NT2/D1 (cell line): ENCODE data around the gene EIF4G1.

Source experiments
- DNase-seq: peaks from one replicate; pipeline ENCODE4 v3.0.0-alpha.2; 2011; ENCODE audit warnings: low read depth, low spot score
- H3K27me3 ChIP-seq: 2 replicates; pipeline ENCODE4 v1.6.0; 2011; ENCODE audit warnings: mild to moderate bottlenecking; ENCODE audit not compliant: insufficient read length, insufficient read depth
- H3K36me3 ChIP-seq: 2 replicates; pipeline ENCODE4 v1.6.1; 2011; ENCODE audit warnings: mild to moderate bottlenecking, low read length, mixed read lengths; ENCODE audit not compliant: insufficient read depth, insufficient read length
- H3K4me1 ChIP-seq: 2 replicates; pipeline ENCODE4 v1.5.1; 2011; ENCODE audit not compliant: insufficient read depth, insufficient read length
- H3K4me3 ChIP-seq: 2 replicates; pipeline ENCODE4 v1.5.1; 2011; ENCODE audit warnings: low read depth; ENCODE audit not compliant: insufficient read length
- H3K9ac ChIP-seq: 2 replicates; pipeline ENCODE4 v1.6.0; 2011; ENCODE audit warnings: low read depth; ENCODE audit not compliant: insufficient read length
- H3K9me3 ChIP-seq: 2 replicates; pipeline ENCODE4 v1.5.1; 2011; ENCODE audit warnings: mild to moderate bottlenecking, low read length; ENCODE audit not compliant: insufficient read depth
- SUZ12 ChIP-seq: IDR thresholded peaks from 2 replicates; pipeline ENCODE4 v1.6.1; 2011; ENCODE audit not compliant: insufficient read length, insufficient read depth; ENCODE audit errors: extremely low read depth
- YY1 ChIP-seq: IDR thresholded peaks from 2 replicates; pipeline ENCODE4 v1.6.1; 2011; ENCODE audit not compliant: insufficient read length, insufficient read depth
- ZNF274 ChIP-seq: IDR thresholded peaks from 2 replicates; pipeline ENCODE4 v1.6.1; 2011; ENCODE audit warnings: mild to moderate bottlenecking, low read depth, low read length

Gene EIF4G1

DNA sequence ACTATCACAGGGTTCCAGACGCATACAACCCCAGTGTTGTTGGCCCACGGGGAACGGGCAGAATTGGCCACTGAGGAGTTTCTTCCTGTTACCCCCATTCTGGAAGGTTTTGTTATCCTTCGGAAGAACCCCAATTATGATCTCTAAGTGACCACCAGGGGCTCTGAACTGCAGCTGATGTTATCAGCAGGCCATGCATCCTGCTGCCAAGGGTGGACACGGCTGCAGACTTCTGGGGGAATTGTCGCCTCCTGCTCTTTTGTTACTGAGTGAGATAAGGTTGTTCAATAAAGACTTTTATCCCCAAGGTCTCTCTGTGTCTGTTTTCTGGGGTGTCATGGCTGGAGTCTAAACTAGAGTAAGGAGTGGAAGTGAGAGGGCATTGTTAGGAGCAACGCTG lies 5.7 kb upstream of the EIF4G1 start:
- DNase-seq = no peak

GRCh38 chr3:184311633-184312032 lies 2.8 kb upstream of the EIF4G1 start:
- peaks cover 51% of the 10 kb centered on the region for H3K36me3 ChIP-seq
- no peak overlapping the region for H3K4me3 ChIP-seq
- TF ChIP-seq SUZ12 = no peak
- no peak for TF ChIP-seq ZNF274
- no peaks in the 10 kb centered on the region for H3K27me3 ChIP-seq
- no peak overlapping the region for H3K9ac ChIP-seq
- no peak for DNase-seq
- peaks cover 6% of the 10 kb centered on the region for H3K4me1 ChIP-seq
- no peaks in the 10 kb centered on the region for H3K9me3 ChIP-seq

More for the DNA sequence above, 5.7 kb upstream of the EIF4G1 start:
- H3K36me3 ChIP-seq = peaks cover 63% of the 10 kb centered on the region
- no peaks in the 10 kb centered on the region for H3K9me3 ChIP-seq
- no peaks in the 10 kb centered on the region for H3K4me1 ChIP-seq
- no peak overlapping the region for H3K9ac ChIP-seq
- H3K27me3 ChIP-seq = no peaks in the 10 kb centered on the region
- no peak for TF ChIP-seq ZNF274
- no peak for TF ChIP-seq YY1
- no peak for TF ChIP-seq SUZ12
- no peak overlapping the region for H3K4me3 ChIP-seq

DNA sequence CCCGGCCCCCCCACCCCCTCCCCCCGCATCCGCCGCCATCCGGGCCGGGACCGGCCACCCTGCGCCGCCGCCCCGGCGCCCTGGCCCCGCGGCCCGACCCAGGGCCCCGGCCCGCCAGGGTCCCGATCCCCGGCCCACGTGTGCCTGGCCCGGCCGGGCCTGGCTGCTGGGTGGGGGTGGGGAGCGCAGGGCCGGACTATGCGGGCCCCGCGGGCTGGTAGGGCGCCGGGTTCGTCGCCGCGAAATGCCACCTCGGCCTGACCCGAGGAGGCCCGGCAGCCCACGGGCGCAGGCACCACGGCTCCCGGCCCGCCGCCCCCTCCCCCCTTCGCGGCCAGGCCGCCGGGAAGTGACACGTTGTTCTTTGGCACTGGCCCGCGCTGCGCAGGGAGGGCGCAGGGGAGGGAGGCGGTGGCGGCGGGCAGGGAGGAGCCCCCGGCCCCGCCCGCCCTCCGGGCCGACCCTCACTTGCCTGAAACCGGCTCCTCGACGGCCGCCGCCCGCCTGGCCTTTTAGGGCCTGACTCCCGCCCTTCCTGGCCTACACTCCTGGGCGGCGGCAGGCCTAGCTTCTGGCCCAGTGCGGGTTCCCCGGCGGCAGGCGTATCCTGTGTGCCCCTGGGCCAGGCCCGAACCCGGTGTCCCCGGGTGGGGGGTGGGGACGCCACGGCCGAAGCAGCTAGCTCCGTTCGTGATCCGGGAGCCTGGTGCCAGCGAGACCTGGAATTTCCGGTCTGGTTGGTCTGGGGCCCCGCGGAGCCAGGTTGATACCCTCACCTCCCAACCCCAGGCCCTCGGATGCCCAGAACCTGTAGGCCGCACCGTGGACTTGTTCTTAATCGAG lies 515 bp downstream of the EIF4G1 start:
- Histone ChIP-seq H3K36me3 (peaks cover 53% of the 10 kb centered on the region), H3K4me3 (peak overlapping the region; percentile 93), H3K4me1 (peaks cover 21% of the 10 kb centered on the region), H3K27me3 (no peaks in the 10 kb centered on the region), H3K9ac (peak overlapping the region; percentile 97), H3K9me3 (no peaks in the 10 kb centered on the region)
- TF ChIP-seq YY1 (no peak), SUZ12 (no peak), ZNF274 (no peak)
- DNase-seq = no peak

DNA sequence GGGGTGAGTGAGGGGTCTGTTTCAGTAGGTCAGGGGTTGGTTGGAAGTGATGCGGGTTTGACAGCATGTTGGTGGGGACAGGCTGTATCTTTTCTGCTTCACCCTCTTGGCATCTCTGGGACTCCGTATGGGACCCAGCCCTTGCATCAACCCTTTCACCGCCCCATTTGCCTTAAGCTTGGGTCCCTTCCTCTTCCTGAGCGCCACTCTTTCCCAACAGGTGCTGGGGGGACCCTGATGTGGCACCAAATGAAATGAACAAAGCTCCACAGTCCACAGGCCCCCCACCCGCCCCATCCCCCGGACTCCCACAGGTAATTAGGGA lies 1.1 kb downstream of the EIF4G1 start:
- H3K9me3 ChIP-seq = no peaks in the 10 kb centered on the region
- H3K27me3 ChIP-seq = no peaks in the 10 kb centered on the region
- TF ChIP-seq YY1 (no peak), ZNF274 (no peak), SUZ12 (no peak)
- H3K36me3 ChIP-seq = peaks cover 54% of the 10 kb centered on the region
- DNase-seq = no peak
- peaks cover 21% of the 10 kb centered on the region for H3K4me1 ChIP-seq
- peak overlapping the region; percentile 93 for H3K4me3 ChIP-seq
- peak overlapping the region; percentile 97 for H3K9ac ChIP-seq

DNA sequence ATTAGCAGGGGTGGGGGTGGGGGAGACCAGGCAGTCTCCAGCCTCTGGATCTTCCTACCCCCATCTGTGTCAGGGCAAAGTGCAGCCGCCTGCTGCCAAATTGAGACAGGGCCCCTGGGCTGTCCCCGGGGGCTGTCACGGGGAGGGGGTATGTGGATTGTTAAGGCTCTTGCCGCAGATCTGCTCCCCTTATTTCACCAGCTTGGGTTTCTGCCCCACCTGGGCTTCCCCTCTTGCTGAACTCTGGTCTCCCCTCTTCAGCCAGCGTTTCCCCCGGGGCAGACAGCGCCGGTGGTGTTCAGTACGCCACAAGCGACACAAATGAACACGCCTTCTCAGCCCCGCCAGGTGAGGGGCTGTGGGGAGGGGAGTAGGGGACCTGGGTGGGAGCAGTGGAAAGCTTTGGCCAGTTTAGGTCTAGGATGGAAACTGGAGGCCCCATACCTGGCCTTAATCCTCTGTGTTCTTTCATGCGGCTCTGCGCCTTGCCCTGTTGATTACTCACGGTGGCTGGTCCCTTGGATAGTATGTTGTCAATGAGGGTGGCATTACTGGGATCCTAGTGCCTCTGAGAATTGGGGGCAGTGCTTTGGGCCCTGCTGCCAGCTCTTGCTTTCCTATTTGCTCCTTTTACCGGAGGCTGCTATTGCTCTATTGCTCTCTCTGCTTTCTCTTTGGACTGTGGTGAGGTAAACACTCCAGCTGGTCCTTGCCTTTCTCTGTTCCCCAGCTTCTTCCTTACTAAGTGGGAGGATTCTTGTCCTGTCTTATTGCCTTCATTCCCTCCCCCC lies 1.7 kb downstream of the EIF4G1 start:
- TF ChIP-seq ZNF274 (no peak), SUZ12 (no peak), YY1 (no peak)
- peaks cover 60% of the 10 kb centered on the region for H3K36me3 ChIP-seq
- peak overlapping the region; percentile 93 for H3K4me3 ChIP-seq
- H3K9ac ChIP-seq = peak overlapping the region; percentile 97
- DNase-seq = no peak
- no peaks in the 10 kb centered on the region for H3K9me3 ChIP-seq
- peaks cover 21% of the 10 kb centered on the region for H3K4me1 ChIP-seq
- H3K27me3 ChIP-seq = no peaks in the 10 kb centered on the region

- H3K36me3 ChIP-seq = peaks cover 67% of the 10 kb centered on the region
- H3K9ac ChIP-seq = peak overlapping the region; percentile 23
- no peaks in the 10 kb centered on the region for H3K27me3 ChIP-seq
- H3K4me1 ChIP-seq = peaks cover 21% of the 10 kb centered on the region
- no peaks in the 10 kb centered on the region for H3K9me3 ChIP-seq
- TF ChIP-seq ZNF274 (no peak), YY1 (no peak), SUZ12 (no peak)
- H3K4me3 ChIP-seq = peak overlapping the region; percentile 2
- DNase-seq = no peak
Observed at GRCh38 chr3:184316792-184317191, 2.4 kb downstream of the EIF4G1 start.

- Histone ChIP-seq H3K4me3 (no peak overlapping the region), H3K36me3 (peaks cover 71% of the 10 kb centered on the region), H3K4me1 (peaks cover 21% of the 10 kb centered on the region), H3K27me3 (no peaks in the 10 kb centered on the region), H3K9ac (peak overlapping the region; percentile 23), H3K9me3 (no peaks in the 10 kb centered on the region)
- no peak for TF ChIP-seq ZNF274
- TF ChIP-seq YY1 = no peak
- no peak for TF ChIP-seq SUZ12
- no peak for DNase-seq
Observed at GRCh38 chr3:184317201-184317600, 2.8 kb downstream of the EIF4G1 start.
